Astrocyte (in vitro differentiated cells and primary cell): ENCODE data around the gene SPHK2. TPM values are rescaled to one million over a fixed set of nuclear protein-coding genes. Genes with fewer than 3 reads are reported as not detected.
A peak's percentile ranks its signal among the peaks of the same experiment; 100 is the strongest.

Experiments used
- DNase-seq: peaks from one replicate; pipeline ENCODE4 v3.0.0-alpha.2; 2010; ENCODE audit warnings: low read depth
- FAIRE-seq: peaks from 2 replicates; lab custom pipeline; 2011; peaks lifted over from hg19 to GRCh38; lab: Jason Lieb, UNC
- H2AFZ ChIP-seq: 2 replicates; pipeline ENCODE4 v1.6.0; 2012; ENCODE audit warnings: low read depth, low read length, inconsistent platforms
- H3K27ac ChIP-seq: 2 replicates; pipeline ENCODE4 v1.5.1; 2011; ENCODE audit warnings: low read depth, low read length, inconsistent platforms
- H3K27me3 ChIP-seq: 2 replicates; pipeline ENCODE4 v1.6.0; 2011; ENCODE audit warnings: low read length, inconsistent platforms; ENCODE audit not compliant: insufficient read depth
- H3K36me3 ChIP-seq: 2 replicates; pipeline ENCODE4 v1.5.1; 2011; ENCODE audit warnings: low read length, inconsistent platforms; ENCODE audit not compliant: insufficient read depth
- H3K4me1 ChIP-seq: 2 replicates; pipeline ENCODE4 v1.5.1; 2011; ENCODE audit warnings: low read length, inconsistent platforms; ENCODE audit not compliant: insufficient read depth
- H3K4me2 ChIP-seq: 2 replicates; pipeline ENCODE4 v1.6.0; 2012; ENCODE audit warnings: low read length, inconsistent platforms
- H3K4me3 ChIP-seq: 2 replicates; pipeline ENCODE4 v1.5.1; 2011; ENCODE audit warnings: low read depth, mild to moderate bottlenecking, low read length, inconsistent platforms; ENCODE audit not compliant: insufficient read depth
- H3K79me2 ChIP-seq: 2 replicates; pipeline ENCODE4 v1.6.0; 2012; ENCODE audit warnings: mild to moderate bottlenecking, low read length, inconsistent platforms; ENCODE audit not compliant: insufficient read depth
- H3K9ac ChIP-seq: 2 replicates; pipeline ENCODE4 v1.6.0; 2012; ENCODE audit warnings: mild to moderate bottlenecking, low read length, inconsistent platforms
- H3K9me3 ChIP-seq: 2 replicates; pipeline ENCODE4 v1.5.1; 2012; ENCODE audit warnings: low read depth, mild to moderate bottlenecking, low read length, inconsistent platforms; ENCODE audit not compliant: insufficient read depth
- H4K20me1 ChIP-seq: 2 replicates; pipeline ENCODE4 v1.6.0; 2012; ENCODE audit warnings: low read length, inconsistent platforms; ENCODE audit not compliant: insufficient read depth
- H3K27ac Mint-ChIP-seq: one replicate; pipeline ENCODE4 v1.8.0; 2021; ENCODE audit warnings: mild to moderate bottlenecking, mixed read lengths; ENCODE audit not compliant: unreplicated experiment
- H3K27me3 Mint-ChIP-seq: one replicate; pipeline ENCODE4 v1.8.0; 2021; ENCODE audit warnings: low read depth, mixed read lengths; ENCODE audit not compliant: unreplicated experiment
- H3K36me3 Mint-ChIP-seq: one replicate; pipeline ENCODE4 v1.8.0; 2021; ENCODE audit warnings: low read depth, mixed read lengths; ENCODE audit not compliant: unreplicated experiment
- H3K4me1 Mint-ChIP-seq: one replicate; pipeline ENCODE4 v1.8.0; 2021; ENCODE audit warnings: low read depth, mixed read lengths; ENCODE audit not compliant: unreplicated experiment
- H3K4me3 Mint-ChIP-seq: one replicate; pipeline ENCODE4 v1.8.0; 2021; ENCODE audit warnings: mild to moderate bottlenecking, moderate library complexity, mixed read lengths; ENCODE audit not compliant: unreplicated experiment
- H3K9me3 Mint-ChIP-seq: one replicate; pipeline ENCODE4 v1.8.0; 2021; ENCODE audit warnings: mild to moderate bottlenecking, mixed read lengths; ENCODE audit not compliant: unreplicated experiment
- EZH2 ChIP-seq: IDR thresholded peaks from 2 replicates; pipeline ENCODE4 v1.6.1; 2012; ENCODE audit warnings: mild to moderate bottlenecking, low read length, inconsistent platforms; ENCODE audit not compliant: insufficient read depth
- total RNA-seq: library from RNA; stranded (reverse); gene quantifications from 2 replicates; pipeline ENCODE4 v1.2.1, GENCODE V29; 2021
- TF ChIP-seq, protein P1 (sequence below): IDR thresholded peaks from 2 replicates; pipeline ENCODE4 v1.5.1; 2011; ENCODE audit warnings: low read depth, mild to moderate bottlenecking, inconsistent platforms, low read length, moderate library complexity; ENCODE audit not compliant: insufficient read depth

SPHK2 gene
- total RNA-seq, 1 donor from 2014 or later = 29.4 TPM

DNA sequence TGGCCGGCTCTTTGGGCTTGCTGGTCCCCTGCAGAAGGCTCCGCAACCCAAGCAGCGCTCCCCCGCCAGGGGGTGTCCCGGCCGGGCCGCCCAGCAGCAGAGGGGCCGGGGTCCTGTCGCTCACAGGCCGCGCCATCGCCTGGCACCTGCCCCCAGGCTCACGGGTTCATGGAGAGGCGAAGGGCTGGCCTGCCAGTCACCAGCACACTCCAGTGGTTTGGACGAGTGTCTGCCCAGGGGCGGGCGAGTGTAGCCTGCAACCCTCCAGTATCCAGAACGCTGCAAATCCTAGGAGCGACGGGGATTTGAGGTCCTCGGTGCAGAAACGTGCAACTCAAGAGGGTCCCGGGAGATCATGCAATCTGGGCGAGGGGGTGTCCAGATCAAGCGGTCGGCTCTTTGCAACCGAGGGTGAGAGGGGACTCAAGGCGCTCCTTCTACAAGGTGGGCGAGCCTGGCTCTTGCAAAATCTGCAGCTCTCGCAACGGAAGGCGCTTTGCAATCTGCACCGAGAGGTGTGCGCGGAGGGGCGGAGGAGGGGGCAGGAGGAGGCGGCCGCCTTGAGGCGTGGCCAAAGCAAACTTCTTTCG, 17.6 kb downstream of the SPHK2 start, which contains the start of gene DBP:
Gene DBP, minus strand, starts transcription at position 521 of the 590 bp plus-strand sequence. Its CDS starts 385 bp downstream, at position 136.
- no peak for DNase-seq
- H4K20me1 ChIP-seq = no peaks in the 10 kb centered on the region

GRCh38 chr19:48637449-48637947, 18.2 kb downstream of the SPHK2 start:
- Histone ChIP-seq H3K9me3 (no peaks in the 10 kb centered on the region), H3K4me1 (peaks cover 34% of the 10 kb centered on the region), H3K4me3 (peak overlapping the region; percentile 64), H3K4me2 (peak overlapping the region; percentile 88), H3K27me3 (peaks cover 3% of the 10 kb centered on the region), H3K79me2 (no peaks in the 10 kb centered on the region), H3K27ac (peak overlapping the region; percentile 42), H2AFZ (peak overlapping the region; percentile 88), H4K20me1 (no peaks in the 10 kb centered on the region), H3K36me3 (no peaks in the 10 kb centered on the region), H3K9ac (peak overlapping the region; percentile 80)
- peaks cover 3% of the 10 kb centered on the region for H3K4me1 Mint-ChIP-seq
- H3K27ac Mint-ChIP-seq = peak overlapping the region; percentile 99
- H3K4me3 Mint-ChIP-seq = peak overlapping the region; percentile 83
- TF ChIP-seq EZH2 = no peak
- TF ChIP-seq, protein P1, sequence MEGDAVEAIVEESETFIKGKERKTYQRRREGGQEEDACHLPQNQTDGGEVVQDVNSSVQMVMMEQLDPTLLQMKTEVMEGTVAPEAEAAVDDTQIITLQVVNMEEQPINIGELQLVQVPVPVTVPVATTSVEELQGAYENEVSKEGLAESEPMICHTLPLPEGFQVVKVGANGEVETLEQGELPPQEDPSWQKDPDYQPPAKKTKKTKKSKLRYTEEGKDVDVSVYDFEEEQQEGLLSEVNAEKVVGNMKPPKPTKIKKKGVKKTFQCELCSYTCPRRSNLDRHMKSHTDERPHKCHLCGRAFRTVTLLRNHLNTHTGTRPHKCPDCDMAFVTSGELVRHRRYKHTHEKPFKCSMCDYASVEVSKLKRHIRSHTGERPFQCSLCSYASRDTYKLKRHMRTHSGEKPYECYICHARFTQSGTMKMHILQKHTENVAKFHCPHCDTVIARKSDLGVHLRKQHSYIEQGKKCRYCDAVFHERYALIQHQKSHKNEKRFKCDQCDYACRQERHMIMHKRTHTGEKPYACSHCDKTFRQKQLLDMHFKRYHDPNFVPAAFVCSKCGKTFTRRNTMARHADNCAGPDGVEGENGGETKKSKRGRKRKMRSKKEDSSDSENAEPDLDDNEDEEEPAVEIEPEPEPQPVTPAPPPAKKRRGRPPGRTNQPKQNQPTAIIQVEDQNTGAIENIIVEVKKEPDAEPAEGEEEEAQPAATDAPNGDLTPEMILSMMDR = no peak
- FAIRE-seq = no peak
- peak; percentile 97 for DNase-seq
- peaks cover 5% of the 10 kb centered on the region for H3K27me3 Mint-ChIP-seq
- H3K9me3 Mint-ChIP-seq = no peaks in the 10 kb centered on the region
- no peaks in the 10 kb centered on the region for H3K36me3 Mint-ChIP-seq

More for the DNA sequence above, 17.6 kb downstream of the SPHK2 start, which contains the start of gene DBP:
- no peak for TF ChIP-seq EZH2
- TF ChIP-seq, protein P1 = no peak
- H3K9ac ChIP-seq = peak within 1 kb of the TSS; percentile 80
- H2AFZ ChIP-seq = peak within 1 kb of the TSS; percentile 88
- no peaks in the 10 kb centered on the region for H3K9me3 Mint-ChIP-seq
- no peaks in the 10 kb centered on the region for H3K9me3 ChIP-seq
- no peaks in the 10 kb centered on the region for H3K79me2 ChIP-seq
- peaks cover 5% of the 10 kb centered on the region for H3K27me3 Mint-ChIP-seq
- no peak for FAIRE-seq
- peak within 1 kb of the TSS; percentile 83 for H3K4me3 Mint-ChIP-seq
- H3K36me3 ChIP-seq = no peaks in the 10 kb centered on the region
- peaks cover 34% of the 10 kb centered on the region for H3K4me1 ChIP-seq
- H3K4me2 ChIP-seq = peak within 1 kb of the TSS; percentile 88
- peak within 1 kb of the TSS; percentile 99 for H3K27ac Mint-ChIP-seq
- H3K27me3 ChIP-seq = peaks cover 3% of the 10 kb centered on the region
- H3K27ac ChIP-seq = peak within 1 kb of the TSS; percentile 42
- no peaks in the 10 kb centered on the region for H3K36me3 Mint-ChIP-seq
- H3K4me1 Mint-ChIP-seq = peaks cover 3% of the 10 kb centered on the region
- peak within 1 kb of the TSS; percentile 64 for H3K4me3 ChIP-seq
